HEK293T (cell line): Measurements from ENCODE around the gene LMNB1.

Experiments used
- CTCF ChIA-PET: fragments of 350-600 bp; formaldehyde crosslinking; extraction: SDS; loops from one replicate; lab custom pipeline; 2021; ENCODE audit warnings: antibody characterized with exemption, inconsistent platforms; lab: Yijun Ruan, JAX
- POLR2A ChIA-PET: fragments of 350-600 bp; formaldehyde crosslinking; extraction: SDS; loops from one replicate; lab custom pipeline; 2020; ENCODE audit warnings: antibody characterized with exemption, inconsistent platforms; lab: Yijun Ruan, JAX
- DNase-seq: peaks from one replicate; pipeline ENCODE4 v3.0.0; 2012; ENCODE audit warnings: mixed read lengths; ENCODE audit errors: extremely low spot score
- ARNT ChIP-seq: fragments of 450-650 bp; IDR thresholded peaks from 2 replicates; pipeline ENCODE4 v1.6.1; 2017; ENCODE audit warnings: mild to moderate bottlenecking
- BHLHE40 ChIP-seq: fragments of 450-650 bp; IDR thresholded peaks from 2 replicates; pipeline ENCODE4 v1.6.1; 2016; ENCODE audit warnings: mild to moderate bottlenecking, moderate library complexity, borderline replicate concordance
- CTBP1 ChIP-seq: fragments of 450-650 bp; IDR thresholded peaks from 2 replicates; pipeline ENCODE4 v1.6.1; 2016; ENCODE audit warnings: borderline replicate concordance
- ELF4 ChIP-seq: fragments of 450-650 bp; IDR thresholded peaks from 2 replicates; pipeline ENCODE4 v1.6.1; 2017; ENCODE audit warnings: antibody characterized with exemption
- FOXA1 ChIP-seq: fragments of 450-650 bp; IDR thresholded peaks from 2 replicates; pipeline ENCODE4 v1.6.1; 2016; ENCODE audit warnings: mild to moderate bottlenecking
- FOXK2 ChIP-seq: fragments of 450-650 bp; IDR thresholded peaks from 2 replicates; pipeline ENCODE4 v1.6.1; 2016; ENCODE audit warnings: mild to moderate bottlenecking
- FOXM1 ChIP-seq: fragments of 450-650 bp; IDR thresholded peaks from 2 replicates; pipeline ENCODE4 v1.6.1; 2017; ENCODE audit warnings: mild to moderate bottlenecking, borderline replicate concordance
- HDGF ChIP-seq: fragments of 450-650 bp; IDR thresholded peaks from 2 replicates; pipeline ENCODE4 v1.6.1; 2017; ENCODE audit warnings: antibody characterized with exemption, borderline replicate concordance
- L3MBTL2 ChIP-seq: fragments of 450-650 bp; conservative IDR thresholded peaks from 2 replicates; pipeline ENCODE4 v1.6.1; 2016; ENCODE audit warnings: mild to moderate bottlenecking
- LEF1 ChIP-seq: fragments of 450-650 bp; IDR thresholded peaks from 2 replicates; pipeline ENCODE4 v1.6.1; 2017; ENCODE audit warnings: mild to moderate bottlenecking, borderline replicate concordance
- NFRKB ChIP-seq: fragments of 450-650 bp; IDR thresholded peaks from 2 replicates; pipeline ENCODE4 v1.6.1; 2016; ENCODE audit warnings: mild to moderate bottlenecking, moderate library complexity
- SP1 ChIP-seq: fragments of 450-650 bp; IDR thresholded peaks from 2 replicates; pipeline ENCODE4 v1.6.1; 2017
- SUZ12 ChIP-seq: fragments of 450-650 bp; IDR thresholded peaks from 2 replicates; pipeline ENCODE4 v1.6.1; 2016; ENCODE audit warnings: mild to moderate bottlenecking
- TARDBP ChIP-seq: fragments of 450-650 bp; IDR thresholded peaks from 2 replicates; pipeline ENCODE4 v1.6.1; 2016
- ZNF384 ChIP-seq: fragments of 450-650 bp; IDR thresholded peaks from 2 replicates; pipeline ENCODE4 v1.6.1; 2016
- TF ChIP-seq, protein P1 (sequence below): fragments of 450-650 bp; IDR thresholded peaks from 2 replicates; pipeline ENCODE4 v1.6.1; 2016

LMNB1 gene

DNA sequence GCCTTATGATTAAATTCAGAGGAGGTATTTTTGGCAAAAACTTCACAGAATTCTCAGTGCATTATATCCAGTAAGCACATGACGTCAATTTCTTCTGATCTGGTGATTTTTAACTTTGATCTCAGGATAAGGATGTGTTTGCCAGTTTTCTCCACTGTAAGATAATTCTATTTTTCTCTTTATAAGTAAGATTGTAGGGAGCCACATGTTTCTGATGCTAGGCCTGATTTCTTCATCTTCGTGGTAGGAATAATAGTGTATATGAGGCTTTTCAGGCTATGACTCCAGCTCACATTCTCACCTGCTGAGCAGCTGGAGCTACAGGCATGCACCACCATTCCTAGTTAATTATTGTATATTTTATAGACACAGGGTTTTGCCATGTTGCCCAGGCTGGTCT is 32.1 kb upstream of the LMNB1 start:
- POLR2A ChIA-PET, result interaction anchor here (5.3 kb wide), 1 partner anchor 32 kb away, joined by 42 read pairs; the partner anchor contains the start of gene LMNB1
- no peak for DNase-seq
- TF ChIP-seq L3MBTL2 (no peak), HDGF (no peak), SP1 (no peak), LEF1 (no peak), FOXA1 (no peak), BHLHE40 (no peak), CTBP1 (no peak), ZNF384 (no peak), TARDBP (no peak), FOXM1 (no peak), SUZ12 (no peak), FOXK2 (no peak), ELF4 (no peak)
- TF ChIP-seq, protein P1, sequence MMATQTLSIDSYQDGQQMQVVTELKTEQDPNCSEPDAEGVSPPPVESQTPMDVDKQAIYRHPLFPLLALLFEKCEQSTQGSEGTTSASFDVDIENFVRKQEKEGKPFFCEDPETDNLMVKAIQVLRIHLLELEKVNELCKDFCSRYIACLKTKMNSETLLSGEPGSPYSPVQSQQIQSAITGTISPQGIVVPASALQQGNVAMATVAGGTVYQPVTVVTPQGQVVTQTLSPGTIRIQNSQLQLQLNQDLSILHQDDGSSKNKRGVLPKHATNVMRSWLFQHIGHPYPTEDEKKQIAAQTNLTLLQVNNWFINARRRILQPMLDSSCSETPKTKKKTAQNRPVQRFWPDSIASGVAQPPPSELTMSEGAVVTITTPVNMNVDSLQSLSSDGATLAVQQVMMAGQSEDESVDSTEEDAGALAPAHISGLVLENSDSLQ, result no peak
- CTCF ChIA-PET, result no interaction called here

DNA sequence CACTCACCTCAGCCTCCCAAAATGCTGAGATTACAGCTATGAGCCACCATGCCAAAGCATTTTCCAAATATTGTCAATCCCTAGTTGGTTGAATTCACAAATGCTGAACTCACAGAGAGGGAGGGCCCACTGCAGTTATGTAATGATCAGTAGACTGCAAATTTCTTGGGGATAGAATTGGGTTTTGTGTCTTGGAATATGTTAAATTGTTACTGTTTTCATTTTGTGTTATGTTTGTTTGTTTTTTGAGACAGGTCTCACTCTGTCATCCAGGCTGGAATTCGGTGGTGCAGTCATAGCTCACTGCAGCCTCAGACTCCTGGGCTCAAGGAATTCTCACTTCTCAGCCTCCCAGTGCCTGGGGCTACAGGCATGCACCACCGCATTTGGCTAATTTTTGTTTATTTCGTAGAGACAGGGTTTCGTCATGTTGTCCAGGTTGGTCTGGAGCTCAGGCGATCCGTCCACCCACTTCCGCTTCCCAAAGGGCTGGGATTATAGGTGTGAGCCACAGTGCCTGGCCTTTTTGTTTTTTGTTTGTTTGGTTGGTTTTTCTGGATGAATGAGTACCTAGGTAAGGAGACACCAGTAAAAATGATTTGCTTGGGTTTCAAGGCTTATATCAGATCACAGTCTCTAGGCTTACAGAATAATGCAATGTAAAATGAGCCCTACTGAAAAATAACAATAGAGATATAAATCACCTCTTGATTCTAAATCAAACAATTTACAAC is 31.5 kb upstream of the LMNB1 start:
- CTCF ChIA-PET, result interaction anchor here (0.5 kb wide), 1 partner anchor 33 kb away, joined by 3 read pairs; no protein-coding TSS in a partner anchor
- POLR2A ChIA-PET, result interaction anchor here (5.3 kb wide), 1 partner anchor 31 kb away, joined by 42 read pairs; the partner anchor contains the start of gene LMNB1
- TF ChIP-seq ZNF384, result no peak
- TF ChIP-seq HDGF, result no peak
- TF ChIP-seq FOXA1, result no peak
- no peak for TF ChIP-seq ARNT
- TF ChIP-seq FOXM1, result no peak
- no peak for TF ChIP-seq L3MBTL2
- TF ChIP-seq SUZ12, result no peak
- no peak for TF ChIP-seq ELF4
- TF ChIP-seq NFRKB, result no peak
- TF ChIP-seq, protein P1, result no peak
- no peak for TF ChIP-seq LEF1
- no peak for TF ChIP-seq SP1
- no peak for TF ChIP-seq TARDBP
- no peak for TF ChIP-seq BHLHE40
- TF ChIP-seq CTBP1, result no peak
- DNase-seq, result no peak

DNA sequence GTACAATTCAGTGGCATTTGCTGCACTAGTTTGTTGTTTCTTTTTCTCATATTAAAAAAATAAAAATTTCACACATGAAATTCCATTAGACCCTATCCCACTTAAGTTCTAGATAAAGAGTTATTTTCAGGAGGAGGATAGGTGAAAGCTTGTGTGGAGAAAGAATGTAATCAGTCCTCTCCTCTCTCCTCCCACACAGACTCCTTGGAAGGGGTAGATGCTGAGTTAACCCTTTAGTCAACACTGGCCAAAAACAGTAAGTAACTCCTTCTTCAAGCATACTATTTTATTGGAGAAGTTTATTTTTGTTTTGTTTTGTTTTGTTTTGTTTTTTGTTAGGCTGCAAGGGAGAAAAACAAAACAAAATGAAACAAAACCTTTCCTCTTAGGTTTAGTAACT is 30.6 kb upstream of the LMNB1 start:
- DNase-seq, result no peak
- TF ChIP-seq SUZ12, result no peak
- TF ChIP-seq FOXK2, result no peak
- TF ChIP-seq, protein P1, result no peak
- no peak for TF ChIP-seq HDGF
- no peak for TF ChIP-seq L3MBTL2
- no peak for TF ChIP-seq LEF1
- no peak for TF ChIP-seq BHLHE40
- TF ChIP-seq CTBP1, result no peak
- no peak for TF ChIP-seq ARNT
- TF ChIP-seq ZNF384, result no peak
- no peak for TF ChIP-seq FOXA1
- no peak for TF ChIP-seq ELF4
- TF ChIP-seq TARDBP, result no peak
- no peak for TF ChIP-seq FOXM1
- no peak for TF ChIP-seq NFRKB
- TF ChIP-seq SP1, result no peak
- CTCF ChIA-PET, result no interaction called here
- POLR2A ChIA-PET, result interaction anchor here (5.3 kb wide), 1 partner anchor 30 kb away, joined by 42 read pairs; the partner anchor contains the start of gene LMNB1

DNA sequence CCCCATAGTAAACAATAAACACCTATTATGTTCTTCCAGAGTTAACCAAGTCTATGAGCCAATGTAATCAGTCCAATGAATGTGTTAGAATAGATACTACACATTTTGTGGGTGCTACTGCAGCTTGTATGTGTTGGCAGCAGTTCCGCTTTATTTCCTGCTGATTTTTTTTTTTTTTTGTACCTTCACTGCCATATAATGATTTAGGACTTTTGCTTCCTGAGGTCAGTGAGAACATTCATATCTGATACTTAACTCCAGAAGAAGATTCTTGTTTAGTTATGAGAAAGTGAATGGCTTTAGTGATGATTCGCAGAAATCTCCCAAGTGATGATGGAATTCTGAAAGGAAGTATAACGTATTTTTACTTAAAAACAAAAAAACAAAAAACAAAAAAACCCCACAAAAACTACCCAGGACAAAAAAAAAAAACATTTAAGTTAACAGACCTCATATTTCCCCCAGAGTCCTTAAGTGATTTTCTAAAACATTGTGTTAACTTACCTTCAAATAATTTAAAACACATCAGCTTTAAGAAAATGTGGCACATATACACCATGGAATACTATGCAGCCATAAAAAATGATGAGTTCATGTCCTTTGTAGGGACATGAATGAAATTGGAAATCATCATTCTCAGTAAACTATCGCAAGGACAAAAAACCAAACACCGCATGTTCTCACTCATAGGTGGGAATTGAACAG is 24.7 kb upstream of the LMNB1 start:
- CTCF ChIA-PET, result interaction anchor here (0.6 kb wide), 1 partner anchor 25 kb away, joined by 3 read pairs; the partner anchor contains the start of gene LMNB1
- POLR2A ChIA-PET, result interaction anchor here (1.2 kb wide), 1 partner anchor 26 kb away, joined by 3 read pairs; no protein-coding TSS in a partner anchor

DNA sequence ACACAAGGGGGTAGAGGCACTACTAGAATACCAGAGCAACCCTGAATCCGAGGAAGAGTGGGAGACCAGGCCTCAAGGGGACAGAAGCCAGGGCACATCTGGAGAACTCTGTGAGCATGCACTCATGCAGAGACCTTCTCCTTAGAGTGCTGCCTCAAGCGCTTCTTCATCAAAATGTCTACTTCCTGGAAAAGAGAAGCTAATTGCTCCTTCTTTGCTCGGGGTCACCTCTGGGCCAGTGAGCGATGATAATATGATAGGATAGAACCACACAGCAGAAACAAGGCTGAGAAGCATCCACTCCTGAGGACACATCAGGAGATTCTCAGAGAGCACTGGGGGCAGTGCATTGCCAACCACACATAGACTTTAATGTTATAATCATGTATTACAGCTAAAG is 23.7 kb upstream of the LMNB1 start:
- CTCF ChIA-PET, result interaction anchor here (0.5 kb wide), 1 partner anchor 52 kb away, joined by 3 read pairs; no protein-coding TSS in a partner anchor
- POLR2A ChIA-PET, result no interaction called here
- TF ChIP-seq L3MBTL2 (no peak), HDGF (no peak), LEF1 (no peak), FOXA1 (no peak), FOXM1 (no peak)
- TF ChIP-seq, protein P1, result no peak
- DNase-seq, result no peak

More for the DNA sequence above, 24.7 kb upstream of the LMNB1 start:
- no peak for DNase-seq
- no peak for TF ChIP-seq BHLHE40
